ENCODE measurements around the gene TAB3.

- TF ChIP-seq CTCF (IDR thresholded peaks at IDR 0.05) (no peak), POLR2A (IDR thresholded peaks at IDR 0.05) (no peak)
Measured at GRCh38 chrX:30806187-30806728, 82.8 kb downstream of the TAB3 start.

Measured in adrenal gland (tissue), 5 donors.